Stimulated activated CD4-positive, alpha-beta T cell treated with anti-CD3 and anti-CD28 coated beads, TNF-alpha, amount 100 ng/mL, for 48 hours (primary cell): ENCODE results near the gene USH2A.

Source experiments
- DNase-seq, 3 donors: peaks; one replicate each; pipeline ENCODE4 v3.0.0-alpha.2; 2020; ENCODE audit warnings: low read depth in 3 of 3

Gene USH2A

DNA sequence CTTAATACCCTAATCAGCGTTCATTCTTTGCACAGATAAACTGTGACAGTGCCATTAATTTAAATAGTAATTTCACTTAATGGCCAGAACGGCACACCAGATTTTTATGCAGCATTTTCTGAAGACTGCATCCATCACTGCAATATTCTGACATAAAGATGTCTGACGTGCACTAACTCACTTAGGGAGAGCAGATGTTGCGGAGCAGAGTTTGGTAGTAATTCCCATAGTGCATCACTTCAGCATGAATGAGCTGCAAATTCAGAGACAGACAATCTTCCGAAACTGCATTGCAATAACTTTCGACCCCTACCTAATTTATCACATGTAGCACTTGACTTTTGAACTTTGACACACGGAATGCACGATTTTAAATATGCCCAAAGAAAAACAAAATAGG is 630.8 kb downstream of the USH2A start:
- DNase-seq, result no peak

DNA sequence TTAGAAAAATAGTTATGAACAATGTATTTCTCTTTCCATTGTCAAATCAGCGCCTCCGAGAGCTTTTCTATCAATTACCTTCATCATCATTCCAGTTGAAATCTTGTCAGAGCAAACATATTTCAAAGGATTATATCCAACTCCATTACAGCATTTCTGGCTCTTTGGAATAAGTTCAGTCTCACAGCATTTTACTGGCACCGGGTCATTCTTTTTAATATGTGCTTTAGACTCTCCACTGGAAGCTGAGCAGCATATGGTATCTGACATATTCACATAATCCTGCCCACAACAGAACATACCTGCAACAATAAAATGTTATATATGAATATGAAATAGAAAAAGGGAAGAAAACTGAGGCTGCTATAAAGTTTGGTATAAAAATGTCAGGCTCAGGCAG is 633.3 kb downstream of the USH2A start:
- DNase-seq, result no peak

- no peak for DNase-seq
Observed at GRCh38 chr1:215786997-215787396, 636.3 kb downstream of the USH2A start.

DNA sequence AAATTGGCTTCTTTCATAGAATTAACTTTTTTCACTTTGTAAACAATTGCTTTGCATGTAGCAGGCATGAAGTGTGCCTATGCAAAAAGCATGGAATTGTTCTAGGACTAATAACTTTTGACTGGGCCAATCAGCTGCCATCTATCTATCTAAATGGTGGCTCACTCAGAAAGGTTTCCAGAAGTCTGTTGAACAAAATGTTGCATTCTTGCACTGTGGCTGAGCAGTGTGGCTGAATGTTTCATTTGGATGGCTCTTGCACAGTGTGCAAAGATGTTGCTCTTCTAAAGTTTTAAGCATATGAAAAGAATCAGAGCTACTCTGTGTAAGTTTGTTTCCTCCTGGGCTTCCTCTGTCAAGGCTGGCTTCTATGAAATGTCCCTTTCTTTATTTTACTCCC is 642.6 kb downstream of the USH2A start:
- no peak for DNase-seq

GRCh38 chr1:215780139-215780538 is 643.1 kb downstream of the USH2A start:
- DNase-seq, result no peak

DNA sequence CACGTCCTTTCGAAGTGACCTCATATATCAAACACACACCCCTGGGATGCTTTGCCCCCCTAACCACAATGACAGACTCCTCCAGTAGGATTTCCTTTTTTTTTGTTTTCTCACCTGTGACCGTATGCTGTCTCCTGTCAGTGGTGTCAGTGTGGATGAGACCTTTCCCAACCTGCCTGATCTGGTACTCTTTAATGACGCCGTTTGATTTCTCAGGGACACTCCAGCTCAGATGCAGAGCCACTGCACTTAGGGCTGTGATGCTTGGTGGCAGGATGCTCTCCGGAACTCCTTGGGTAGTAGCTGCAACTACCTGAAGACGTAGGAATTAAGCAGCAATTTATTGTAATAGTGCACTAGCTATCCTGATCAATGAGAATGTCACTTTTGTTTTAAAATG is 643.5 kb downstream of the USH2A start:
- no peak for DNase-seq

- DNase-seq, result no peak
Observed at GRCh38 chr1:215777370-215777925, 645.8 kb downstream of the USH2A start.

DNA sequence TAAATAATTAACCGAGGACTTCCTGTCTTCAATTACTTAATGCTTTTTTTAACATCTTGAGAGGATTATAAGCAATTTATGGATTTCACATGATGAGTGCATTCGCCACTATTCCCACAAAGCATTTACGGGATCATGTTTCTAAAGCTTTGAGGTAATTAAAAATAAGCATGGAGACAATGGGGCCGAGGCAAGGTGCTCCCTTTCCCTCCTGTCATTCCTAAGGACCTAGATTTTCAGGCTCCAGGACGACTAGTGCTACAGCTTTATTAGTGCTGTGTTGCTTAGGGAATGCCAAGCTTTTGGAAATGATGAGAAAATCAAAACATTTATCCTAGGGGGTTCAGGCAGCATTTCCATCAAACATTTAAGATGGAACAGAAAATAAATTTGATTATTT is 646.9 kb downstream of the USH2A start:
- no peak for DNase-seq

- DNase-seq, result no peak
Observed at GRCh38 chr1:215772151-215772550, 651.1 kb downstream of the USH2A start.

GRCh38 chr1:215768303-215768702 is 654.9 kb downstream of the USH2A start:
- DNase-seq, result no peak

DNA sequence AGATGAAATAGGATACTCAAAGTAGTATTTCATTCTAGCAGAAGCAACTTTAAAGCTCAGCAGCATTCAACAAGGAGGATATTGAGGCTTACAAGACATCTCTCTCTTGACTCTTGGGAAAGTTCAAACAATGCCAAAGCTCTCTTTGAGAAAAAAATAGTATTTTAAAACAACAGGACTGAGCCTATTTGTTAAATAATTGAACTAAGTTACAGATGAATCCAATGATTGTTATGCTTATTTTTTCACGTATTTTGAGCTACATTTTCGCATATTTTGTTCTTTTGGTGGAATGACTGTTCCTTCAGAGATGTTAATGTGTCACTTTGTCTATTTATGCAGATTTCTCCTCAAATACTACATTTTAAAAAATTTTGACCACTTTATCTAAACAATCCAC is 655.5 kb downstream of the USH2A start:
- DNase-seq, result no peak

GRCh38 chr1:215766521-215766920 is 656.7 kb downstream of the USH2A start:
- no peak for DNase-seq

- DNase-seq, result no peak
Observed at GRCh38 chr1:215765833-215766232, 657.4 kb downstream of the USH2A start.

- DNase-seq, result no peak
Observed at GRCh38 chr1:215761446-215761845, 661.8 kb downstream of the USH2A start.

DNA sequence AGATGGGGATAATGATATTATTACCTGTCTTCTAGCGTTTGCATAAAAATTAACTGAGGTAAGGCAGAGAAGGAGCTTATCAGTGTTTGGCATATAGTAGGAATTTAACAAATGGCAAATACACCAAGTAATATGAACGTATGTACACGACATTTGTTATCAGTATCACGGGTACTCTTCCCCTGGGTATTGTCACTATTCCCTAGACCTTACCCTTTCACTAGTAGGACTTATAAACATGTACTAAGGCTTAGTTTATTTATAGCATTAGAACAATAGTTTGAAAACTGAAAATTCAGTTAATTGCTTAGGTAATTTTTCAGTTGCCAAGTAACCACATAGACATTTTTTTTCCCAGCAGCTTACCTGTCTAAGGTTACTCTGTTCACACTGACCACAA is 669.1 kb downstream of the USH2A start:
- no peak for DNase-seq

DNA sequence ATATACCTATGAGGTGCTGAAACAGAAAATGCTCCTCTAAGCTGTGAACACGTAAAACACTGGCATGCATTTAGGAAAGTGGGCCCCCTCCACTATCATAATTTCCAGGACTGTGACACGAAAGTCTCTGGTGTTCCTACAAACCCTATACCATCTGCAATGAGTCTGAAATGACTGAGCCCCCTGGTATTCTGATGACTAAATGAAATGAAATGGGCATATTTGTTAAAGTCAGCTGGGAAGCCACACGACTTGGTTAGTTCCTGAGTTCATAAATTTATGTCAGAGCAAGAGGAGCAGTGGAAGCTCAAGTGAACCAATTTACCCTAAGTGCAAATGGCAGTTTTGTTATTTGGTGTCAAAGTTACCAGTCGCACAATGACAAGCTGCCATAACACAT is 673.8 kb downstream of the USH2A start:
- no peak for DNase-seq

DNA sequence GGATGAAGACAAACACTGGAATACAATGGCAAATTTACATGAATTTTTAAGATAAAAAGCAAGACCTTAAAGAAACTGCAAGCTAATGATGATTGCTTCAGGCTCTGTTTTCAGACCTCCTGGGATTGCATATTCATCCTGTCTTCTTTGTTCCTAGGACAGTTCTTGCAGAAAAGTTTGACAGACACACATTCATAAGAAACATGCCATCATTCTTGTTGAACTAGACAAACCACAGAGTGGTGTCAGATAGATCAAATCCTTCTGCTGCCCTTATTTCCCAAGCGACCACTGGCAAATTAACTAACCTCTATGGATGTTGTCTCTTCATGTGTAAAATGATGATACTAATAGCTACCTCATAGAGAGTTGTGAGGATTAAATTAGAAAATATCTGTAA is 674.8 kb downstream of the USH2A start:
- DNase-seq, result no peak

- no peak for DNase-seq
Observed at GRCh38 chr1:215744419-215744818, 678.8 kb downstream of the USH2A start.

DNA sequence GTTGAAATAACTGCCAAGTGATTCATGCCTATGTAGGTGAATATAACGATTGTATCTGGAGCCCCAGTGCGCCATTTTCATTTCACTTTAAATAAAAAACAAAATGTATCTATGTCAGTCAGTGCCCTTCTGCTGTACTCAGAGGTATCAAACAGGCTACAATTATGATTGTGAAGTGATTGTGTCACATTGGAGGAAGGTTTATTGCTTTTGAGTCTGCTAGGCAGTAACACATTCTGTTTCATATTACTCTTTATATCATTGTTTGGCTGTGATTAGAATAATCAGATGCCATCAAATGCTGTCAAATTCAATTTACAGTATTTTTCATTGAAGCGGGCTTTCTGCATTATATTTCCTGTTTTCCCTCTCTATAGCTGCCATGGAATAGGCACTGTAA is 684.2 kb downstream of the USH2A start:
- DNase-seq, result no peak

DNA sequence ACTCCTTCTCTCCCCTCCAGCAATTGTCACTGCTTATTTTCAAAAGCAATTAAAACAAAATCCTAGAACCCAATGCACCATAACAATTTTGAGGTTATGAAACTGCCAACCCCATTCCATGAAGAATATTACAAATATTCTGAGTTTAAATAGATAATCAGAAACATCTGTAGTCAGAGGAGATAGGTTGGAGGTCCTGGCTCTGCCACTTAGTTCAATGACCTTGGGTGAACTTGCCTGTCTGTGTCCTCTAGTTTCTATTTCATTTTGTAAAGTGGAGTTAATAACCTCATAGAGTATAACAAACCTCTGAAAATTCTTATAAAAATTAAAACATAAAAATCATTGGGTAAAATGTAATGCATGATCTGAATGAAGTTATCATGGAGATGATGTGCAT is 691.5 kb downstream of the USH2A start:
- DNase-seq, result no peak

DNA sequence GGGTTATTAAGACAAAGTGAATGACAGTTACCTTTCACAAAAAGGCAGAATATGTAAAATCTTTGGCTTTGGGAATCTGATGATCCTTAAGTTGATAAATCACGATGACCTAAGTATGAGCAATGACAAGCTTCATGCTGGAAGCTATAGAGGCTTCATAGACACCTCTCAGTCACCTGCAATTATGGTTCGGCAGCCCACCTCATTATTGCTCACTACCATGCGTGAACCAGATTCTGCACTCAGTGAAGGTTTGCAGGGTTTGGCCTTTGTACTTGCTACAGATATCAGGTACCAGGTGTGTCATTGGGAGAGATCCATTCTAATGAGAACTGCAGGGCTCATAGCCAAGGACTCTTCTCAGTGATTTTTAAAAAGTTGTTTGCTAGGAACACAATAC is 692.6 kb downstream of the USH2A start:
- DNase-seq, result no peak

GRCh38 chr1:215728169-215728568 is 695.1 kb downstream of the USH2A start:
- no peak for DNase-seq

GRCh38 chr1:215720126-215720525 is 703.1 kb downstream of the USH2A start:
- DNase-seq, result no peak

DNA sequence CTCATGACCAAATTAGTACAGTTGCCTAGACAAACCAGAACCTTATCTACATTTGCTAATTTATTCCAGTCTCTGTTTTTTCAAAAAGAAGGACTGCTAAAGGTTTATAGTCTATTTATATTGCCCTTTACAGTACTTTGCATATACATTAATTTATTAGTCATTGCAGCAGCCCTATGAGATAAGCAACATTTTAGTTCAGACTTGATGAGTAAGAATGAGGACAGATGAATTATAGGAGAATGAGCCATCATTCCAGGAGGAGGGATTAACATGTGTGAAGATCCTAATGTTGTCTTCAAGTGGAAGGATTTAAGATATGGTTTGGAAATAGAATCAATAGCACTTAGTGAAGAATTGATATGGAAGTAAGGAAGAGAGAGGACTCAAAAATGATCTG is 703.7 kb downstream of the USH2A start:
- no peak for DNase-seq
